Measurements from ENCODE around the gene BMPR1B.

Gene BMPR1B

DNA sequence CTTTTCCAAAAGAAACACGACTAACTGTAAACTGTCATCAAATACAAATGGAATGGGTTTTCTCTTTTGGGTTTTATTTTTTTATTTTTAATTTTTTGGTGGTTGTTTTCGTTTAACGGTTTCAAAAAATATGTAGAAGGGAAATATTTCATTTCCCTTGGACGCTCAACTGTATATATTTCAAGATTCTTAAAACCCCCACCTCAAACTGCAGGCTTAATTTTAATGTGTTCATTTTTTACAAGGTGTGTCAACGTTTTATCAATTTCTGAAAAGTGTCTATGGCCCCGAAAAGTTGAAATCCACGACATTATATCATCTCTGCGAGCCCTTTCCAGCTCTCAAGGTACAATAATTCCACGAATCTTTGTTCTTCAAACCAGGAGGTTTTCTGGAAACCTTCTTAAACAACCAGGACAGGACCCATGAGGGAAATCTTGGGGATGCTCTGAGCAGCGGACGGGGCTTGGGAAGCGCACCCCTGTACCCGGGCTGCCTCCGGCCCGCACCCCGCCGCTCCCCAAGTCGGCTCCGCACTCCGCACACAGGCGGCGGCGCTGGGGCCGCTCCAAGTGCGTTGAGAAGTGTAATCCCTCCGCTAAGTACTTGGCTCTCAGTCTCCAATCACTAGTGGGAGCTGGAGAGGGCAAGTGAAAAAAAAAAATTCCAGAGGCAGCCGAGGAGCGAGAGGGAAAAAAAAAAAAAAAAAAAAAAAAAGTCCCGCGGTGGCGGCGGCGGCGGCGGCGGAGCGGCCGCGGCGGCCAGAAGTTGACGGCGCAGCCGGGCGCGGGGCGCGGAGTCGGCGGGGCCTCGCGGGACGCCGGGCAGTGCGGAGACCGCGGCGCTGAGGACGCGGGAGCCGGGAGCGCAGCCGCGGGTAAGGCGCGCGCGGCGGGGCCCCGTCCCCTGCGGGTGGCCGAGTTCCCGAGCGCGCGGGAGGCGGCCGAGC lies at the start of gene BMPR1B:
Gene BMPR1B (plus strand): TSS at position 764 of the 949 bp plus-strand sequence. CDS start 346,470 bp downstream, outside the sequence.
- no peak for DNase-seq

DNA sequence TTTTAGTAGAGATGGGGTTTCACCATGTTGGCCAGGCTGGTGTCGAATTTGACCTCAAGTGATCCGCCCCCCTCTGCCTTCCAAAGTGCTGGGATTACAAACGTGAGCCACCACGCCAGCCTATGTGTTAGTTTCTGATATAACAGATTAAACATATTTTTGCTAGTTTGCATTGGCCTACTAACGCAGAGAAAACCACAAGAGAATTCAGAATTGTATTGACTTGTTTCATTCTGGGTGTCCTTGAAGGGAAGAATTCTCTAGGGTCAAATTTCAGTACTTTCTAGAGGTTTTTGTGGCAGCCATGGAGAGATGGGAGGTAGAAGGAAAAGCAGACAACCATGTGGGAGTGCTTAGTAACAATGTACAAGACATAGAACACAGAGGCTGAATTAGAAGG lies 46.1 kb upstream of the BMPR1B start:
- DNase-seq = no peak

DNA sequence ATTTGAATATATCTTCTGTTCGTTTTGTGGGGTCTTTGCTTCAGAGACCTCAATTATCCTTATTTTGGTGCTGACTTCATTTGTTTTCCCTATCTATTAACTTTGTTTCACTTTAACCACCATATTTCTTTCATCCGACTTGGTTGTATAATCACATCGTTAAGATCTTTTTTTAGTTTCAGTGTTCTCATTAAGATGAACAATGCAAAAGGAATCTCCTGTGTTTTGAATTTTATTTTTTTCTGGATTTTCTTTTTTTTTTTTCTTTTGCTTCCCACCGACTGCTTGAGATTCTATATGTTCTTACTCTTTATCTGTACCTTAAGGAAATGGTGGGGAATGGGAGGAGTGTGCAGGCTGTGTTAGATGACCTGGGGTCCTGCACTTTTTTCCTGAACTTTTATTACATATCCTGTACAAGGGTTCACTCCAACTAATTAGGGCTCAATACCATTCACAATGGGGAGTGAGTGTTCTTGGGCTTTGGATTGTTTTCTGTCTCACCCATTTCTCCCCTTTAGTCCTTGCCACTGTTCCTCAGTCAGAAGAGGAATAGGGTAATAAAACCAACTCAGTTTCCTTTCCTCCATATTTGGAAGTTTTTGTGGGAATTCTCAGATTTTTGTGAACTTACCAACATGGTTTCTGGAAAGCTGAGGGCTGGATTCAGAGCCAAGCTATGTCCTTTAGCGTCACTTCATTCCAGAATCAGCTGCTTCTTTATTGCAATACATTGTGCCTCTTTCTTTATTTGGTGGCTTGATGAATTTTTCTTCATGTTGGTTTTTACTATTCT lies 43.2 kb upstream of the BMPR1B start:
- no peak for DNase-seq

DNA sequence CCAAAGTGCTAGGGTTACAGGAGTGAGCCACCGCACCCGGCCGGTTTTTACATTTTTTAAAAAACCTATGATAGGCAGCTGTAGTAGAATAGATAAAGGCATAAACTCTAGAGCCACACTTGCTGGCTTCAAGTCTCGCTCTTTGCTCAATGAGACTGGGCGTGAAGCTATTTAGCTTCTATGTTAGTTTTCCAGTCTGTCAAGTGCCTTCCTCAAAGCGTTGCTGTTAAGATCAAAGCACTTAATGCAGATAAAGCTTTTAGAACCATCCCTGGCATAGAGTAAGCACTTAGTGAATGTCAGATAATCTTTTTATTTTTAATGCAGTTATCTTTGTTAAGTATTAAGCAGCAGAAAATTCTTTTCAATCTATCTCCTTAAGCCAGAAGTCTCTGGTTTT lies 42.0 kb upstream of the BMPR1B start:
- DNase-seq = no peak

DNA sequence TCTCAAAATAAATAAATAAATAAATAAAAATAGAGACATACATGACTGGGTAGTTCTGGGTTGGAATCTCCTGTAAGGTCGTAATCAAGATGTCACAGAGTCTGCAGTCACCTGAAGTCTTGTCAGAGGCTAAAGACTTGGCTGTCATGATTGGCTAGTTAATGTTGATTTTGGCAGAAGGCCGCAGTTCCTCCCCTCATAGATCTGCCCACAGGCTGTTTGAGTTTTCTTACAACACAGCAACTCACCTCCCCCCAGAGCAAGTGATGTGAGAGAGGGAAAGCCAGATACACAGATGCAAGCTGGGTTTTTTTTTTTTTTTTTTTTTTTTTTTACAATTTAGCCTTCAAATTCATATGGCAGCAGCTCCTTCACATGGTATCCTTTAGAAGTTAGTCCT lies 36.4 kb upstream of the BMPR1B start:
- no peak for DNase-seq

DNA sequence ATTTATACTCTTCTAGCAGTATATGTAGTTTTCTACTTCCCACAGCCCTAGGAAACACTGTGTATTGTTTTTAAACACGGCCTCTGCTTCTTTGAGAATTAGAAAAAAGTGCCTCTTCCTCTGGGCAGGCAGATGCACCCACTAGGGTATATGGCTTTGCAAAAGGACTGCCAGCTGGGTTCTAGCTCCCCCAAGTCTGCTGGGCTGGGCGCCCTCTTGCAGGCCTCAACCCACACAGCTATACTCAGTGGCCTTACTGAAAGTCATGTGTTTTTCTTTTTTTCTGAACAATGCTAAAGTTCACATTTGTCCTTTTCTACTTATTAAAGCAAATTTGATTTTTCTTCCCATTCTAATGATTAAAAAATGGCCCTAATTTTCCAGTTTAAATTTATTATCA lies 35.5 kb upstream of the BMPR1B start:
- DNase-seq = no peak

DNA sequence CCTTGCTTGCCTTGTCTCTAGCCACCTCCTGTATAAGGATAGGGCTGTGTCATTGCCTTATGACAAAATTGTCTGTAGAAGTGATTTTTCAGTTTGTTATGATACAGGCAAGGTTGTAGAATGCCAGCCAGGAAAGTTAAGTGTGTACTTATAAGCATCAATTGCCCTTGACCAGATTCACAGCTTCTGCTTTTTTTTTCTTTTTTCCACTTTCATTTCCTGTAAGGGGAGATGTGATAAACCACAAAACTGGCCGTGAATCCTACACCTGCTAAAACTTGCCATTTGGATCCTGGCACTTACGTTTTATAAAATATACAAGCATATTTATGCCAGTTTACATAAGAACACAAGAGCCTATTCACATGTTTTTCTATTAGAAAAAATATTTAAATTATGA lies 35.0 kb upstream of the BMPR1B start:
- no peak for DNase-seq

DNA sequence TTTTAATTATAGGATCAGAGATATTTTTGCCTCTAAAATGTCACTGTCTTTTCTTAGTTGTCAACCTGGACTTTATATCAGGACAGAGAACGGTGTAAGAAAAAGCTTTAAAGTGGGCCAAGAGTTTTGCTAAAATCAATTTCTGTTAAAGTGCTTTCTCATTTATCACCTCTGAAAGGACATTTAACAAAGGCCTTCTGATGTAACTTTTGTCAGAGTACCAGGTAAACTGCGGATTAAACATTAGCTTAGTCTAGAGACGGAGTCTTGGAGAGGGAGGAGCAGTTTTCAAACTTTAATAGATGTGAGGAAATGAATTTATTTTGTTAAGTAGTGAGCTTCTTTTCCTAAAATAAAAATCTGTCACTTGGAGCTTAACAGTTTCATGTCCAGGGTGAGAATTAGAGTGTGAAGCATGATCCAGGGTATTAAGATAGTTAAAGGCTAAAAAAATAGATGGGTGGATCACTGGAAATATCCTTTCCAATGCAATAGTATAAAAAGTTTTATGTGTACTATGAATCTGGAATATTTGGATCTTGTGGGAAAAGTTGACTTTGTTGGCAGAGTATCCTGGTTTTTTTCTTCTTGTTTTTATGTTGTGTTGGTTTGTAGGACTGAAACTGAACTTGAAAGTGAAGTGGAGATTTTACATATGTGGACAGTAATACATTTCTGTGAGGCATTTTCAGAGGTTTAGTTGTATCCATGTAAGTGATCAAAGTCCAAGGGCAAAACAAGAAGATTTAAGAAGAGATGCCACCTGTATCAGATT lies 33.6 kb upstream of the BMPR1B start:
- DNase-seq = no peak

DNA sequence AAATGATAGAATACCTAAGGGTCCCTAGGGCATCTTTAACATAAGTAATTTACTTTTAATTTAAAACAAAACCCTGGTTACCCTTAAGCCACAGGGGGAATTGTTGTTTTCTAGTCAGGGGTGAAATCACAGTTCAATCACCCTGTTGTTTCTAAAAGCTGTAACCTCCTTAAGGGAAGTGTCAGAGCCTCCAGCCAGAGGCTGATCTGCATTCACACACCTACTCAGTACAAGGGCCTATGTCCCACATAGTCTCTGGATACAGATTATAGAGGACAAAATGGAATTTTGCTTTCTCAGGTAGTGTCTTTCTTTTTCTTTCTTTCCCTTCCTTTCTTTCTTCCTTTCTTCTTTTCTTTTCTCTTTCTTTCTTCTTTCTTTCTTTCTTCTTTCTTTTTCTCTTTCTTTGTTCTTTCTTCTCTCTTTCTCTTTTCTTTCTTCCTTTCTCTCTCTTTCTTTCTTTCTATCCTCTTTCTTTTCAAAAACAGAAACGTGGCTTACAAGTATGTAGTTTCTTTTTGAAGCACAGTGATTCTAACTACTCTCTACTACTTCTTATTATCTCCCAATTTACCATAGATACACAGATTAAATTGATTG lies 31.1 kb upstream of the BMPR1B start:
- no peak for DNase-seq

DNA sequence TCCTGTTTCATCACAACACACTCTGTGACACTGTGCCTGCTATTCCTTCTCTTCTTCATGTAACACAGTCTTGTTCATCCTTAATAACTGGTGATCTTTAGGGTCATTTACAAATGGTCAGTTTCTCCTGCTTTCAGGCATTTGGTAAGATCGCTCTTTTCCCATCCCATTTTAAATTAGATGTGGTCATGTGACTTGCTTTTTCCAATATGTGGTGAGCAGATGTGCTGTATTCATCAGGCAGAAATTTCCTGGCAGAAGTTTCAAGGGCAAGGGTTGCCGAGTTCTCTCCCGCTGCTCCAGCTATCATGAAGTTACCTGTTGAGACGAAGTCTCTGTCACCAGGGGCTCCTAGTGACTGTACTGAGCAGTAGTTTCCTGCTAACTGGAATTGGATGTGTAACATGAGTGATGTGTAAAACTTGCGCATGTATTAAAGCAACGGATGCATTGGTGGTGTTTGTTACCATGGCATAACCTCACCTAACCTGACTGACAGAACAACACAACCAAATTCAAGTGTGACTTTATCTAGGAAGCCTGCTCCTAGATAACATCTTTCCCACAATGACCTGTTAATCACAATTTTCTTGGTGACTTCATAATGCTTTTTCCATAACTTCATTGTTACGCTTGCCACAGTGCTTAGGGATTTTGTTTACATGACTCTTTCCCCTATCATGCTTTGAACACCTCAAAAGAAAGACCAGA lies 29.5 kb upstream of the BMPR1B start:
- no peak for DNase-seq

DNA sequence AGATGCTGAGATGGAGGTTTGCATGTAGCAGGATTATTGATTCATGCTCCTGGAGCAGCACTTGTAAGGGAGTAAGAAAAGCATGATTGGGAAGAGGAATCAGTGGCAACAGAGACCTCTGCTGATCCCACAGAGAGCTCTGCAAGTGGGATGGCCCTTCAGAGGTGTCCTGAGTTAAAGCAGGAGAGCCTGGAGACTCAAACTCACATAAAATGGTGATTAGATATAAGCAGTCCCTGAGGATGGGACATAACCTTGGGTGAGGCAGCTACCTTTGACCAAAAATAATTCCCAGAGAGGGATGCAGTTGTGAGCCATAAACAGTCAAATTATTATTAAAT lies 25.4 kb upstream of the BMPR1B start:
- no peak for DNase-seq

DNA sequence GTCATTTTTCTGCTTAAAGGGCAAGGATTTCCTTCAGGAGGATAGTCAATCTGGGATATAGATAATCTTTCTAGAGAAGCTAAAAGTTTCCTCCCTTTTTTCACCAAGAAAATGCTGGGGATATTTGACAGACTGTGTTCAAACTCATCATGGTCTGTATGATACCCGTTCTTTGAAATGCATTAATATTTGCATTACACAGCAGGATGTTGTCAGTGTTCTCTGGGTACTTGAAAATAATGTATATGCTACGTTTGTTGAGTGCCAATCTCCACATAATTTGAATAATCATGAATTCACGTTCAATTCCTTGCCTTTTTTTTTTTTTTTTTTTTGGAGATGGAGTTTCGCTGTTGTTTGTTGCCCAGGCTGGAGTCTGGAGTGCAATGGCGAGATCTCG lies 18.0 kb upstream of the BMPR1B start:
- no peak for DNase-seq

DNA sequence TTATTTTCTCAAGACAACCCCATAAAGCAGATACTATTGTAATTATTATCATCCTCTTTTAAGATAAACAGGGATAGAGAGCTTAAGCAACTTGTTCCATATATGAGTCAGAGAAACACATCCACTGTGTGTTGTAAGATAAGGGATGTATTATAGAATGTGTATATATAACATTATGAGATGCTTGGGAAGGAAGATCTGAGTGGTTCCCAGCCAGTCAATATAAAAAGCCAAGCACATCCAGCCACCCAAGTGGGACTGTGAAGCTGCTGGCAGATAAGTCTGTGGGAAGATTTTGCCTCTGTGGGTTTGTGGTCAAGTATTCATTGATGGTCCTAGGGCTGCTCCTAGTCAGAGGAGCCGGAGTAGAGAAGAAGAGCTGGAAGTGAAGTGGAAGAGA lies 16.5 kb upstream of the BMPR1B start:
- DNase-seq = no peak

DNA sequence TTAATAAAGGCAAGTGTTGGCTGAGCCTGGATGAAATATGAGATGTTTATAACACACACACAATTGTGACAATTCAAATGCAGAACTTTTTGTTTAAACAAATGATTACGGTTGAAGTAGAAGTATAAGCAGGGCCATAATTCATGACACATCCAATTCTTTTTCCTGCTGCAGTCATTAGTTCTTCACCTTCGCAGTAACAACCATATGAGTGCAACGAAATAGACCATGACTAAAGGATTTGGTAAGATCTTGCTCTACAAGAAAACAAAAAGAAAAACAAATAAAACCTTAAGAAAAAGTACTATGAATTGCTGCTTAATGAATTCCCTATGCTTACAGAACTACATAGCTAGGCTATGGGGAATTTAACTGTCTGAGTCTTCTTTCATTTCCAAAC lies 13.9 kb upstream of the BMPR1B start:
- DNase-seq = no peak

DNA sequence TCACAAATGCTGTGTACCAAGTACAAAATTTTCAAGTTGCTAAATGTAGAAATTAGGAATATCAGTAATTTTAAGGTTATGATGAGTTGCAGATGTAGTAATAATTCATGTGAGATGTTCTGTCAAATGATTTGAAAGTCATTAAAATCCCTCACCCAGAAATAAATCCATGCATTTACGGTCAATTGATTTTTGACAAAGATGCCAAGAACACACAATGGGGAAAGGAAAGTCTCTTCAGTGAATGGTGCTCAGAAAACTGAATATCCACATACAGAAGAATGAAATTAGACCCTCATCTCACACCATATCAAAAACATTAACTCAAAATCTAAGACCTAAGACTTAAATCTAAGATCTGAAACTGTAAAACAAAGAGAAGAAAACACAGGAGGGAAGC lies 12.9 kb upstream of the BMPR1B start:
- DNase-seq = no peak

DNA sequence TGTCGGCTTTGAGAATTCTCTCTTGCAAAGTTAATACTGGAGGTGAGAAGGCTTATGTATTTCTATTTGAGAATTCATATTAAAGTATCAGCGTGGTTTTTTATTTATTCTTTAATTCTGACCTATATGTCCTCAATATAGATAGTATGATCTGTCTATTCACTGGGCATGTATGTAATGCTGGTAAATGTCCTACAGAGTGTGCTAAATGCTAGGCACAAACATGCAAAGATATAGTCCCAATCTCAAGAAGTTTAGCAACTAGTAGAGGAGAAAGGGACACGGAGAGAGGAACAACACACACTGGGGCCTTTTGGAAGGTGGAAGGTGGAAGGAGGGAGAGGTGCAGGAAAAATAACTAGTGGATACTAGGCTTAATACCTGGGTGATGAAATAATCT lies 11.0 kb upstream of the BMPR1B start:
- DNase-seq = no peak

DNA sequence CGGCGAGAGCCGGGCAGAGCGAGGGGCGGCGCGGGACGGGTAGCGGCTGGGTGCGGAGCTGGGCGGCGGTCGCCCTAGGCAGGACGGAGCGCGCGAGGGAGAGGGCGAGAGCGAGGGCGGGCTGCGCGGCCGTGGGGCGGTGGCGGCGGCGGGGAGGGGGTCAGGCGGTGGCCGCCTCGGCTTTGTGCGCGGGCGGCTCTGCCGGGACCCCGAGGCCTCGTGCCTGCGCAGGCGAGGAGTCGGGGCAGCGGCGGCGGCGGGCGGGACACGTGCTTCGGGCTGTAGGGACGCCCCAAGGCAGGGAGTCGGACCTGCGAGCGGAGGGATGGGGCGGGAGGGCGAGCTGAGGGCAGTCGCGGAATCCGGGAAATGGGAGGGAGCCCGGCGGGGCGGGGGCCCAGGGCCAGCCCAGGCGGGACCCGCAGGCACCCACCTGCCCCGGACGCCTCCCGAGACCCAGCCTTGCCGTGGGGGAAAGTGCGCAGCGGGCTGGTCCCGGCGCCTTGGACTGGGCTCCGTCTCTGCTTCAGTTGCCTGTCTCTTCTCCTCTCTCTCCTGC lies 465 bp downstream of the BMPR1B start:
- no peak for DNase-seq

DNA sequence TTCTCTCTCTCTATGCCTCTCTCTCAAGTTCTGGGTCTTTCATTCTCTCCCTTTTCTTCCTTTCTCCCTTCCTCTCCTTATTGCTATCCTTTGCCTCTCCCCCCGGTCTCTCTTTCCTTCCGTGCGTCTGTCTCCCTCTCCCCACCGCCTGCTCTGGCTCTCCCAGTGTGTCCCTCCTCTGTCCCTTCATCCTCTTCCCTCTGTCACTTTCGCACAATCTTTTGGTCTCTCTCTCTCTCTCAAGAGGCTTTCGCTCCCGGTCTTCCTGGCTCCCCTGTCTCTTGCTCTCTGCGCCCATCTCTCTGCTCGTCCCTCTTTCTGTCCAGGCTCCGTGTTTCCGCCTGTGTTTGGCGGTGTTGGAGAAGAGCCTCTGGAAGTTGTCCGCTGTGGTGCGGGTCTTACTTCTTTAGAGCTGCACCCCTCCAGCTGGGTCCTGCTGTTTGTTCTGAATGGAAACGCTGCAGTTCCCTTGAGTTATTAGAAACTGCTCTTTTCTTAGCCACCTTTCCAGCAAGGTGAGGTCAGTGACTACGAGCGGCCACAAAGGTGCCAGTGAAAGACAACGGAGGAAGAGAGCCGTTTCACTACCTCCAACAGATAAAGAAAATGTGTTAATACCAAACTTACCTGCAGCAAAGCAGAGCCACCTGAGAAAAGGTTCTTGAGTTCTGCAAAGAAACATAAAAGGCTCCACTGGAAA lies 1.1 kb downstream of the BMPR1B start:
- DNase-seq = no peak

DNA sequence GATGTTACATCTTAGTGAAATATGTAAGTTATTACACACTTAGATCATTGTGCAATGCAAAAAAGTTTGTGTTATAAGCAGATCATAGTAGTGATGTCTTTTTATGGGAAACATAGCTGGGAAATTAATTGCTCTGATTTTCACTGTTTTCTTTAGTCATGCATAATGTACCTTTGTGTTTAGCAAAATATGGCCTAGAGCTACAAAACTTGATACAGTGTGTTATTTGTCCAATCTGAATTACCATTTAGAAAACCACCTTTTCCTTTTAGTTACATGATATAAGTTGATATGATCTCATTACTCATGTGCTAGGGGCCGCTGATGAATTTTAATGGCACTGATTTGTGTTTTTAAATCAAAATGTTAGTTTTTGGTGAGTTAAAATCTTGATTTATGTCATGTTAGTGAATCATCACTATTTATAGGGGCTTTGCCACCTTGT lies 2.0 kb downstream of the BMPR1B start:
- DNase-seq = no peak

DNA sequence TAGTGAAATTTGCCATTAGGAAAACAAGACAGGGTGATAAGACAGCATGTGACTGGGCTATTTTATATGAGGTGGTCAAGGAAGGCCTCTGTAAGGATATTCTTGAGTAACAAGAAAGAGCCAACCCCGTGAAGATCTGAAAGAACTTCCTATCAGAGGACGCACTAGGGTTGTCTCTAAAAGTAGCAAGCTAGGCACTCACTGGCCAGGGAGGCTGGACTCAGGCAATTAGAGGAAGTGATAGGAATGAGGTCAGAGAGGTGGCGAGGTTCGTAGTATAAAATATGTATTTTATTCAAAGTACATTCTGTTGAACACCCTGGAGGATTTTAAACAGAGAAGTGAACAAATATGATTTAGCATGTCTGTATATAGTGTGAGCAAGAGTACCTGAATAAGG lies 4.6 kb downstream of the BMPR1B start:
- DNase-seq = no peak

DNA sequence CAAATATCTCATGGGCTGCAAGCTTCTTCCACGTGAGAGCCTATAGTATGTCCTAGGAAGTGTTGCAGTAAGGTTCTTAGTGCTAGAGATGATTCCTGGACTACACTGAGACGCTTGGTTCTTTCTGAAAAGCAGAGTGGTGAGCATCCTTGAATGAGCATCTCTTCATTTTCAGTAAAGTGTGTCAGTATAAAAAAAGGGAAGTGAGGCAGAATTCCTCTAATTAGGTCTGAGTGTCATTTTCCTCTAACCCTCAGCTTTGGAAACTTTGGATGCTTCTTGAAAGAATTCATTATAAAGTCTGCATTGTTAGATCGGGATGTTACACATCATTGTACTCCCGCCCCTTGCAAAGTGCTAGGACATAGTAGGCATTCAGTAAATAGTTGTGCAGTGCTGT lies 5.2 kb downstream of the BMPR1B start:
- DNase-seq = no peak
